ES-I3 (cell line): ENCODE results near the gene KCNRG.
"Not testable (repeated sequence)": the region's sequence is repeated elsewhere in the genome, so short reads cannot be mapped to it uniquely, and the experiment has no call there.

Source experiments
- H3K36me3 ChIP-seq: 2 replicates; pipeline ENCODE4 v1.6.1; 2013; ENCODE audit warnings: mild to moderate bottlenecking, low read length, control low read depth, moderate library complexity; ENCODE audit not compliant: insufficient read depth
- H3K4me1 ChIP-seq: 2 replicates; pipeline ENCODE4 v1.6.1; 2013; ENCODE audit warnings: mild to moderate bottlenecking, control low read depth, low read length; ENCODE audit not compliant: insufficient read depth
- H3K9ac ChIP-seq: 2 replicates; pipeline ENCODE4 v1.6.1; 2013; ENCODE audit warnings: low read depth, mild to moderate bottlenecking, low read length, moderate library complexity
- H3K9me3 ChIP-seq: 2 replicates; pipeline ENCODE4 v1.6.1; 2013; ENCODE audit warnings: mild to moderate bottlenecking, low read length, moderate library complexity; ENCODE audit not compliant: control insufficient read depth, insufficient read depth

The KCNRG gene

GRCh38 chr13:50026788-50027473 lies 11.7 kb downstream of the KCNRG start:
- Histone ChIP-seq H3K36me3 (no peaks in the 10 kb centered on the region), H3K9me3 (no peaks in the 10 kb centered on the region), H3K9ac (no peak overlapping the region), H3K4me1 (no peaks in the 10 kb centered on the region)

- Histone ChIP-seq H3K9me3 (no peaks in the 10 kb centered on the region), H3K9ac (no peak overlapping the region), H3K36me3 (no peaks in the 10 kb centered on the region), H3K4me1 (no peaks in the 10 kb centered on the region)
Observed at GRCh38 chr13:50030315-50030714, 15.1 kb downstream of the KCNRG start.

- Histone ChIP-seq H3K36me3 (no peaks in the 10 kb centered on the region), H3K4me1 (0 out of 2 replicates have a peak, but pooled peaks cover 4% of the 10 kb centered on the region), H3K9ac (no peak overlapping the region), H3K9me3 (no peaks in the 10 kb centered on the region)
Observed at GRCh38 chr13:50033725-50034124, 18.5 kb downstream of the KCNRG start.

- H3K4me1 ChIP-seq: 0 out of 2 replicates have a peak, but pooled peaks cover 4% of the 10 kb centered on the region
- no peaks in the 10 kb centered on the region for H3K9me3 ChIP-seq
- H3K9ac ChIP-seq: no peak overlapping the region
- H3K36me3 ChIP-seq: no peaks in the 10 kb centered on the region
Observed at GRCh38 chr13:50037788-50038187, 22.5 kb downstream of the KCNRG start.

- Histone ChIP-seq H3K9ac (no peak overlapping the region), H3K4me1 (0 out of 2 replicates have a peak, but pooled peaks cover 4% of the 10 kb centered on the region), H3K36me3 (no peaks in the 10 kb centered on the region), H3K9me3 (no peaks in the 10 kb centered on the region)
Observed at GRCh38 chr13:50038266-50038665, 23.0 kb downstream of the KCNRG start.

GRCh38 chr13:50052478-50052877 lies 37.2 kb downstream of the KCNRG start:
- no peaks in the 10 kb centered on the region for H3K4me1 ChIP-seq

GRCh38 chr13:50053844-50054243 lies 38.6 kb downstream of the KCNRG start:
- Histone ChIP-seq H3K36me3 (no peaks in the 10 kb centered on the region), H3K9me3 (0 out of 2 replicates have a peak, but pooled peaks cover 3% of the 10 kb centered on the region), H3K4me1 (no peaks in the 10 kb centered on the region), H3K9ac (no peak overlapping the region)

More at GRCh38 chr13:50052478-50052877, 37.2 kb downstream of the KCNRG start:
- H3K9ac ChIP-seq: no peak overlapping the region
- 0 out of 2 replicates have a peak, but pooled peaks cover 3% of the 10 kb centered on the region for H3K9me3 ChIP-seq
- H3K36me3 ChIP-seq: no peaks in the 10 kb centered on the region

- Histone ChIP-seq H3K4me1 (no peaks in the 10 kb centered on the region), H3K9ac (no peak overlapping the region), H3K9me3 (0 out of 2 replicates have a peak, but pooled peaks cover 3% of the 10 kb centered on the region), H3K36me3 (no peaks in the 10 kb centered on the region)
Observed at GRCh38 chr13:50055454-50055853, 40.2 kb downstream of the KCNRG start.

- H3K9ac ChIP-seq: no peak overlapping the region
- no peaks in the 10 kb centered on the region for H3K36me3 ChIP-seq
Observed at GRCh38 chr13:50060718-50061117, 45.5 kb downstream of the KCNRG start.

GRCh38 chr13:50062336-50062735 lies 47.1 kb downstream of the KCNRG start:
- not testable (repeated sequence) for H3K9ac ChIP-seq, H3K9me3 ChIP-seq, H3K36me3 ChIP-seq, H3K4me1 ChIP-seq

More at GRCh38 chr13:50060718-50061117, 45.5 kb downstream of the KCNRG start:
- Histone ChIP-seq H3K9me3 (no peaks in the 10 kb centered on the region), H3K4me1 (no peaks in the 10 kb centered on the region)

- Histone ChIP-seq H3K36me3 (no peaks in the 10 kb centered on the region), H3K9ac (no peak overlapping the region), H3K9me3 (no peaks in the 10 kb centered on the region), H3K4me1 (no peaks in the 10 kb centered on the region)
Observed at GRCh38 chr13:50065712-50066111, 50.5 kb downstream of the KCNRG start.

GRCh38 chr13:50068508-50068907 lies 53.3 kb downstream of the KCNRG start:
- Histone ChIP-seq H3K36me3 (no peaks in the 10 kb centered on the region), H3K9me3 (no peaks in the 10 kb centered on the region), H3K4me1 (no peaks in the 10 kb centered on the region), H3K9ac (no peak overlapping the region)

GRCh38 chr13:50069261-50069660 lies 54.0 kb downstream of the KCNRG start:
- H3K9me3 ChIP-seq: no peaks in the 10 kb centered on the region
- H3K4me1 ChIP-seq: no peaks in the 10 kb centered on the region
- no peaks in the 10 kb centered on the region for H3K36me3 ChIP-seq
- H3K9ac ChIP-seq: no peak overlapping the region

- Histone ChIP-seq H3K36me3 (no peaks in the 10 kb centered on the region), H3K4me1 (no peaks in the 10 kb centered on the region)
Observed at GRCh38 chr13:50070186-50070585, 54.9 kb downstream of the KCNRG start.

More at GRCh38 chr13:50070186-50070585, 54.9 kb downstream of the KCNRG start:
- no peak overlapping the region for H3K9ac ChIP-seq
- no peaks in the 10 kb centered on the region for H3K9me3 ChIP-seq
